OCI-LY1 (cell line): ENCODE results near the gene FRMD3.

Experiments used
- EZH2 ChIP-seq: fragments of 200-600 bp; sonication (generic), shearing (Covaris generic); IDR thresholded peaks from 2 replicates; pipeline ENCODE4 v1.8.0; 2017; ENCODE audit warnings: borderline replicate concordance, mixed run types, mild to moderate bottlenecking, antibody characterized with exemption, low read length, moderate library complexity, mixed read lengths
- TF ChIP-seq, protein P1 (sequence below): fragments of 200-600 bp; sonication (generic), shearing (Covaris generic); IDR thresholded peaks from 2 replicates; pipeline ENCODE4 v1.5.1; 2017; ENCODE audit warnings: mild to moderate bottlenecking, antibody characterized with exemption, low read length, moderate library complexity, mixed read lengths

DNA sequence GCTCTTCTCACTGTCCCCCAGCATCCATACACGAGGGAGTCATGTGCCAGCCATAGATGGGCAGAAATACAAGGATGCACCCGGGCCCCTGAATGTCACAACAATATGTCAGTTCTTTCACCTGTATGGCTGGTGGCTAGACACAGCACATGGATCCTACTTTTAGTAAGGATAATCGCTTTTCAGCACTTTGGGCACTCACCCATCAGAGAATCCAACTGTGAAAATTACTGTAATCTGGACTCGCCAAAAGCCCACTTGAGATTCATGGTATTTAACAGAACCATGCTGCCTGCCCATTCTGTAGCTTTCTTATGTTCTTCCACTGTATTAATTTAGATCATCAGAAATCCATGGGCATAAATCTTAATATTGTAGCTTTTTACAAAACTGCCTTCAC lies 124.8 kb downstream of the FRMD3 start:
- TF ChIP-seq, protein P1, sequence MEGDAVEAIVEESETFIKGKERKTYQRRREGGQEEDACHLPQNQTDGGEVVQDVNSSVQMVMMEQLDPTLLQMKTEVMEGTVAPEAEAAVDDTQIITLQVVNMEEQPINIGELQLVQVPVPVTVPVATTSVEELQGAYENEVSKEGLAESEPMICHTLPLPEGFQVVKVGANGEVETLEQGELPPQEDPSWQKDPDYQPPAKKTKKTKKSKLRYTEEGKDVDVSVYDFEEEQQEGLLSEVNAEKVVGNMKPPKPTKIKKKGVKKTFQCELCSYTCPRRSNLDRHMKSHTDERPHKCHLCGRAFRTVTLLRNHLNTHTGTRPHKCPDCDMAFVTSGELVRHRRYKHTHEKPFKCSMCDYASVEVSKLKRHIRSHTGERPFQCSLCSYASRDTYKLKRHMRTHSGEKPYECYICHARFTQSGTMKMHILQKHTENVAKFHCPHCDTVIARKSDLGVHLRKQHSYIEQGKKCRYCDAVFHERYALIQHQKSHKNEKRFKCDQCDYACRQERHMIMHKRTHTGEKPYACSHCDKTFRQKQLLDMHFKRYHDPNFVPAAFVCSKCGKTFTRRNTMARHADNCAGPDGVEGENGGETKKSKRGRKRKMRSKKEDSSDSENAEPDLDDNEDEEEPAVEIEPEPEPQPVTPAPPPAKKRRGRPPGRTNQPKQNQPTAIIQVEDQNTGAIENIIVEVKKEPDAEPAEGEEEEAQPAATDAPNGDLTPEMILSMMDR = no peak
- TF ChIP-seq EZH2 = no peak
